SK-N-MC (cell line): Measurements from ENCODE around the gene PRKCQ.

ENCODE experiments used
- EZH2 ChIP-seq: fragments of 200-600 bp; sonication (generic); IDR thresholded peaks from one replicate; pipeline ENCODE4 v1.6.1; 2017; ENCODE audit warnings: antibody characterized with exemption
- FOXP2 ChIP-seq: optimal IDR thresholded peaks from 2 replicates; pipeline ENCODE3; 2011; ENCODE audit warnings: mild to moderate bottlenecking, moderate library complexity; ENCODE audit not compliant: insufficient read depth; ENCODE audit errors: extremely low read length, control extremely low read depth
- POLR2AphosphoS5 ChIP-seq: IDR thresholded peaks from 2 replicates; pipeline ENCODE4 v1.6.1; 2012; ENCODE audit warnings: mild to moderate bottlenecking, low read depth, low read length, borderline replicate concordance

DNA sequence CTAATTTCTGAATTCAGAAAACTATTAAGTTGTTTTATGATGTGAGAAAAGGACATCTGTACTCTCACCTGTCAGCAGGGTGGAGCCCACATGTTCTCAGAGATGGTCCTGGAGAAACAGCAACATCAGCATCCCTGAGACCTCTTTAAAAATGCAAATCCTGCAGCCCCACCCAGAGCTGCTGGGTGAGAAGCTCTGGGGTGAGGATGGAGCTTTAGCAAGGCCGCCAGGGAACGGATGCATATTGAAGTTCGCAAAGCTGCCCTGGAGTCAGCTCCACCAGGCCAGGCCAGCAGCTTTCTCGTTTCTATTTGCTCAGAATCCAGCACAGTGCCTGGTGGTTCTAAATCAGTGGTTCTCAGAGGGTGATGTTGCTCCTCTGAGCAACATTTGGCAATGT is 49.1 kb downstream of the PRKCQ start:
- TF ChIP-seq EZH2 (no peak), FOXP2 (no peak), POLR2AphosphoS5 (no peak)
